Stomach (tissue), 4 donors: ENCODE measurements around the gene NCK2.

ENCODE experiments used
- EP300 ChIP-seq: sonication (generic); formaldehyde crosslinking; IDR thresholded peaks from one replicate; pipeline ENCODE4 v1.6.1; 2017; ENCODE audit warnings: antibody characterized with exemption
- POLR2A ChIP-seq, 4 donors: fragments of 450-650 bp; IDR thresholded peaks; one replicate each; pipeline ENCODE4 v1.6.1; 2016; ENCODE audit warnings: antibody characterized with exemption in 4 of 4, control low read depth in 2 of 4, mild to moderate bottlenecking in 1 of 4, moderate library complexity in 1 of 4
- TF ChIP-seq, protein P1 (sequence below), 7 experiments: fragments of 450-650 bp in 4 of 7; fragments of 200-600 bp in 3 of 7; sonication (generic) in 3 of 7; IDR thresholded peaks; one replicate each; pipeline ENCODE4 v1.5.1; 2016 to 2019; ENCODE audit warnings: antibody characterized with exemption in 7 of 7, control low read depth in 2 of 7, mild to moderate bottlenecking in 1 of 7

DNA sequence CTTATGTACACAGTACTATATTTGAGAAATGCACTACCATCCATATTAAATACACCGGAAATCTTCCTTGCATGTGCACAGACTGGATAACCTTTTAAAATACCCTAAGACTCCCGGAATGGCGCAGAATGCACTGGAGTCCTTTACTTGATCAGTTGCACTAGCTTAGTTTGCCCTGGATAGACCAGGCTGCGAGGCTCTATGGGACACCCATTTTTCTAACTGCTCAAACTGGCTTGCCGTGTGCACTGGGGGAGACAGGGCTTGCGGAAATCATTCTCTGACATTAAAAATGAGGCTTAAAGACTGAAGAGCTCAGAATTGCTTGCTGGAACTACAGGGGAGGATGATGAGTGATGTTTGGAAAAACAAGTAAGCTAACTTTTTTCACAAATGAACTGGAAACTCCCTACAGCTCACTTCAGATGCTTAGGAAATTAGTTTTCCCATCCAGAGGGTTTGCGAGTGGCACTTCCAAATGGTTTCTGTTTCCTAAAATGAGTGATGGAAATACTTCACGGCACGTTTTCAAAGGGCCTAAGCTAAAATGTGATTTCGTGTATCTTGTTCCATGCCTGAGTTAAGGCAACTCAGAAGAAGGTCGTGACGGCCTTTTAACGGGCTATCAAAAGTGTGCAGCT is 2.7 kb downstream of the NCK2 start:
- TF ChIP-seq, protein P1, sequence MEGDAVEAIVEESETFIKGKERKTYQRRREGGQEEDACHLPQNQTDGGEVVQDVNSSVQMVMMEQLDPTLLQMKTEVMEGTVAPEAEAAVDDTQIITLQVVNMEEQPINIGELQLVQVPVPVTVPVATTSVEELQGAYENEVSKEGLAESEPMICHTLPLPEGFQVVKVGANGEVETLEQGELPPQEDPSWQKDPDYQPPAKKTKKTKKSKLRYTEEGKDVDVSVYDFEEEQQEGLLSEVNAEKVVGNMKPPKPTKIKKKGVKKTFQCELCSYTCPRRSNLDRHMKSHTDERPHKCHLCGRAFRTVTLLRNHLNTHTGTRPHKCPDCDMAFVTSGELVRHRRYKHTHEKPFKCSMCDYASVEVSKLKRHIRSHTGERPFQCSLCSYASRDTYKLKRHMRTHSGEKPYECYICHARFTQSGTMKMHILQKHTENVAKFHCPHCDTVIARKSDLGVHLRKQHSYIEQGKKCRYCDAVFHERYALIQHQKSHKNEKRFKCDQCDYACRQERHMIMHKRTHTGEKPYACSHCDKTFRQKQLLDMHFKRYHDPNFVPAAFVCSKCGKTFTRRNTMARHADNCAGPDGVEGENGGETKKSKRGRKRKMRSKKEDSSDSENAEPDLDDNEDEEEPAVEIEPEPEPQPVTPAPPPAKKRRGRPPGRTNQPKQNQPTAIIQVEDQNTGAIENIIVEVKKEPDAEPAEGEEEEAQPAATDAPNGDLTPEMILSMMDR (IDR thresholded peaks at IDR 0.05) = no peak
- TF ChIP-seq POLR2A (IDR thresholded peaks at IDR 0.05) = no peak
- no peak for TF ChIP-seq EP300
